Caco-2 (cell line): ENCODE measurements around the gene CHPT1. TPM values are rescaled to one million over a fixed set of nuclear protein-coding genes. Genes with fewer than 3 reads are reported as not detected.

Experiments
- BruUV-seq: library from RNA; stranded (reverse); fragments of 400-500 nt; replicated peaks from 2 replicates; lab custom pipeline; 2021; lab: Mats Ljungman, UMichigan
- CTCF ChIA-PET: fragments of 300-600 bp; sonication (Branson Sonifier 250); formaldehyde crosslinking; loops from one replicate; lab custom pipeline; 2022; ENCODE audit warnings: antibody characterized with exemption; lab: Charles Lee
- POLR2A ChIA-PET: fragments of 300-600 bp; sonication (Branson Sonifier 250); formaldehyde crosslinking; loops from one replicate; lab custom pipeline; 2022; ENCODE audit warnings: antibody characterized with exemption; lab: Charles Lee
- DNase-seq, 2 experiments: peaks; one replicate each; pipeline versions ENCODE4 v3.0.0 to v3.0.0-alpha.2; 2020 to 2022
- H3K27me3 ChIP-seq: replicated peaks from 2 replicates; pipeline ENCODE4 v1.6.0; 2011; ENCODE audit warnings: low read length; ENCODE audit not compliant: control insufficient read depth, insufficient read depth
- H3K36me3 ChIP-seq: 2 replicates; pipeline ENCODE4 v1.5.1; 2011; ENCODE audit warnings: low read length; ENCODE audit not compliant: control insufficient read depth, insufficient read depth
- H3K4me1 ChIP-seq: fragments of 250-450 bp; sonication (Bioruptor Pico); 2 replicates; pipeline ENCODE4 v1.5.1; 2020; ENCODE audit warnings: mild to moderate bottlenecking
- H3K4me3 ChIP-seq: 2 replicates; pipeline ENCODE4 v1.5.1; 2011; ENCODE audit warnings: low read depth, mild to moderate bottlenecking, control low read depth, low read length
- H3K9me3 ChIP-seq: fragments of 250-450 bp; sonication (Bioruptor Pico); 2 replicates; pipeline ENCODE4 v1.5.1; 2020; ENCODE audit warnings: mild to moderate bottlenecking, moderate library complexity
- H3K27ac Mint-ChIP-seq: one replicate; pipeline ENCODE4 v1.8.0; 2022; ENCODE audit warnings: mixed read lengths; ENCODE audit not compliant: unreplicated experiment
- H3K27me3 Mint-ChIP-seq: one replicate; pipeline ENCODE4 v1.8.0; 2022; ENCODE audit warnings: mixed read lengths; ENCODE audit not compliant: insufficient read depth, unreplicated experiment
- H3K36me3 Mint-ChIP-seq: one replicate; pipeline ENCODE4 v1.8.0; 2022; ENCODE audit warnings: mild to moderate bottlenecking, mixed read lengths; ENCODE audit not compliant: insufficient read depth, unreplicated experiment
- H3K4me1 Mint-ChIP-seq: one replicate; pipeline ENCODE4 v1.8.0; 2022; ENCODE audit warnings: low read depth, mixed read lengths; ENCODE audit not compliant: unreplicated experiment
- H3K4me3 Mint-ChIP-seq: one replicate; pipeline ENCODE4 v1.8.0; 2022; ENCODE audit warnings: mild to moderate bottlenecking, moderate library complexity, mixed read lengths; ENCODE audit not compliant: unreplicated experiment
- H3K9me3 Mint-ChIP-seq: one replicate; pipeline ENCODE4 v1.8.0; 2022; ENCODE audit warnings: mixed read lengths; ENCODE audit not compliant: unreplicated experiment
- CTCF ChIP-seq, 2 experiments: fragments of 200-600 bp in 1 of 2; IDR thresholded peaks; 1 replicate in 1 of 2; 2 replicates in 1 of 2; pipeline versions ENCODE4 v1.5.1 to v1.8.0; 2011 to 2022; ENCODE audit warnings: antibody characterized with exemption in 1 of 2, control low read depth in 1 of 2, inconsistent platforms in 1 of 2, low read depth in 1 of 2, low read length in 1 of 2, mild to moderate bottlenecking in 1 of 2, moderate library complexity in 1 of 2; ENCODE audit not compliant: insufficient read depth in 1 of 2, severe bottlenecking in 1 of 2, unreplicated experiment in 1 of 2
- intact Hi-C: fragments of 100-400 bp; cut with micrococcal nuclease; formaldehyde crosslinking; loops from one replicate; pipeline ENCODE4 v1.10.0; 2022; ENCODE audit not compliant: unreplicated experiment
- total RNA-seq: library from RNA; stranded (reverse); gene quantifications from 2 replicates; pipeline ENCODE4 v1.2.3, GENCODE V29; 2022

The CHPT1 gene
- total RNA-seq, 1 experiment from 2014 or later: 54.6 TPM

GRCh38 chr12:101722392-101722791, 25.0 kb downstream of the CHPT1 start:
- TF ChIP-seq CTCF (IDR thresholded peaks at IDR 0.05; ENCODE audit: insufficient read depth in 1 of 2, low read depth in 1 of 2, low read length in 1 of 2, severe bottlenecking in 1 of 2, unreplicated experiment in 1 of 2): no peak
- DNase-seq: no peak
- Histone ChIP-seq H3K9me3 (no peaks in the 10 kb centered on the region), H3K4me1 (no peaks in the 10 kb centered on the region), H3K27me3 (no peaks in the 10 kb centered on the region), H3K36me3 (no peaks in the 10 kb centered on the region), H3K4me3 (no peak overlapping the region)
- no peak overlapping the region for H3K4me3 Mint-ChIP-seq
- ChIA-PET CTCF (no interaction called here), POLR2A (no interaction called here)
- H3K9me3 Mint-ChIP-seq: no peaks in the 10 kb centered on the region
- H3K27me3 Mint-ChIP-seq: no peaks in the 10 kb centered on the region
- no peaks in the 10 kb centered on the region for H3K4me1 Mint-ChIP-seq
- BruUV-seq: no TSS peak
- peaks cover 11% of the 10 kb centered on the region for H3K36me3 Mint-ChIP-seq
- intact Hi-C loops: no loop called here
- H3K27ac Mint-ChIP-seq: no peak overlapping the region

GRCh38 chr12:101727098-101727497, 29.7 kb downstream of the CHPT1 start:
- DNase-seq: no peak
- no TSS peak for BruUV-seq
- intact Hi-C loops: no loop called here
- no peaks in the 10 kb centered on the region for H3K9me3 Mint-ChIP-seq
- no peak for TF ChIP-seq CTCF (IDR thresholded peaks at IDR 0.05; ENCODE audit: insufficient read depth in 1 of 2, low read depth in 1 of 2, low read length in 1 of 2, severe bottlenecking in 1 of 2, unreplicated experiment in 1 of 2)
- H3K27me3 Mint-ChIP-seq: no peaks in the 10 kb centered on the region
- H3K4me1 ChIP-seq: no peaks in the 10 kb centered on the region
- H3K36me3 ChIP-seq: no peaks in the 10 kb centered on the region
- H3K4me3 Mint-ChIP-seq: no peak overlapping the region
- ChIA-PET CTCF (no interaction called here), POLR2A (no interaction called here)
- no peak overlapping the region for H3K27ac Mint-ChIP-seq
- H3K27me3 ChIP-seq: no peaks in the 10 kb centered on the region
- no peak overlapping the region for H3K4me3 ChIP-seq
- no peaks in the 10 kb centered on the region for H3K4me1 Mint-ChIP-seq
- peaks cover 4% of the 10 kb centered on the region for H3K36me3 Mint-ChIP-seq
- H3K9me3 ChIP-seq: no peaks in the 10 kb centered on the region

- intact Hi-C loops: no loop called here
- BruUV-seq: no TSS peak
- POLR2A ChIA-PET: no interaction called here
- Histone ChIP-seq H3K9me3 (no peaks in the 10 kb centered on the region), H3K27me3 (no peaks in the 10 kb centered on the region), H3K4me3 (no peak overlapping the region), H3K4me1 (no peaks in the 10 kb centered on the region), H3K36me3 (peaks cover 1% of the 10 kb centered on the region; the same call in 1 of the 2 replicates)
- no peak for TF ChIP-seq CTCF (IDR thresholded peaks at IDR 0.05; ENCODE audit: insufficient read depth in 1 of 2, low read depth in 1 of 2, low read length in 1 of 2, severe bottlenecking in 1 of 2, unreplicated experiment in 1 of 2)
- no peak for DNase-seq
- Mint-ChIP-seq H3K9me3 (no peaks in the 10 kb centered on the region), H3K4me3 (no peak overlapping the region), H3K27ac (no peak overlapping the region), H3K27me3 (no peaks in the 10 kb centered on the region), H3K4me1 (no peaks in the 10 kb centered on the region), H3K36me3 (peaks cover 15% of the 10 kb centered on the region)
- CTCF ChIA-PET: no interaction called here
These were observed 32.4 kb downstream of the CHPT1 start for GRCh38 chr12:101729842-101730241.
